PFSK-1 (cell line): ENCODE measurements around the gene SAT1.

ENCODE experiments used
- FOXP2 ChIP-seq: optimal IDR thresholded peaks from 2 replicates; pipeline ENCODE3; 2011; ENCODE audit warnings: borderline replicate concordance, control low read depth, inconsistent platforms; ENCODE audit not compliant: insufficient read depth; ENCODE audit errors: extremely low read length, extremely low read depth
- POLR2AphosphoS5 ChIP-seq: IDR thresholded peaks from 2 replicates; pipeline ENCODE4 v1.6.1; 2012; ENCODE audit warnings: low read depth, mild to moderate bottlenecking, control low read depth, low read length, moderate library complexity
- REST ChIP-seq, 2 experiments: IDR thresholded peaks; 2 replicates each; pipeline versions ENCODE4 v1.6.1 to v1.8.0; 2011 to 2012; ENCODE audit warnings: low read depth in 2 of 2, low read length in 2 of 2, control low read depth in 1 of 2, inconsistent platforms in 1 of 2, mild to moderate bottlenecking in 1 of 2, moderate library complexity in 1 of 2; ENCODE audit not compliant: insufficient read depth in 1 of 2
- SIN3A ChIP-seq: IDR thresholded peaks from 2 replicates; pipeline ENCODE4 v1.6.1; 2012; ENCODE audit warnings: mild to moderate bottlenecking, low read length, moderate library complexity, borderline replicate concordance; ENCODE audit not compliant: insufficient read depth
- TAF1 ChIP-seq: IDR thresholded peaks from 2 replicates; pipeline ENCODE4 v1.6.1; 2012; ENCODE audit warnings: low read length, control low read depth, borderline replicate concordance; ENCODE audit not compliant: insufficient read depth

GRCh38 chrX:23742174-23742696 is 40.7 kb upstream of the SAT1 start:
- TF ChIP-seq POLR2AphosphoS5 (no peak), TAF1 (no peak), FOXP2 (no peak), REST (IDR thresholded peaks at IDR 0.05; ENCODE audit: insufficient read depth in 1 of 2, low read depth in 2 of 2, low read length in 2 of 2) (no peak), SIN3A (no peak)
